ENCODE results near the gene TUBB3. TPM values are rescaled to one million over a fixed set of nuclear protein-coding genes. Genes with fewer than 3 reads are reported as not detected.

TUBB3 gene
- total and polyA plus RNA-seq, 2 of the 8 experiments (the other 6 are each of a cell fraction or from before 2014, with no cell fraction given), result 275 to 393 TPM

DNA sequence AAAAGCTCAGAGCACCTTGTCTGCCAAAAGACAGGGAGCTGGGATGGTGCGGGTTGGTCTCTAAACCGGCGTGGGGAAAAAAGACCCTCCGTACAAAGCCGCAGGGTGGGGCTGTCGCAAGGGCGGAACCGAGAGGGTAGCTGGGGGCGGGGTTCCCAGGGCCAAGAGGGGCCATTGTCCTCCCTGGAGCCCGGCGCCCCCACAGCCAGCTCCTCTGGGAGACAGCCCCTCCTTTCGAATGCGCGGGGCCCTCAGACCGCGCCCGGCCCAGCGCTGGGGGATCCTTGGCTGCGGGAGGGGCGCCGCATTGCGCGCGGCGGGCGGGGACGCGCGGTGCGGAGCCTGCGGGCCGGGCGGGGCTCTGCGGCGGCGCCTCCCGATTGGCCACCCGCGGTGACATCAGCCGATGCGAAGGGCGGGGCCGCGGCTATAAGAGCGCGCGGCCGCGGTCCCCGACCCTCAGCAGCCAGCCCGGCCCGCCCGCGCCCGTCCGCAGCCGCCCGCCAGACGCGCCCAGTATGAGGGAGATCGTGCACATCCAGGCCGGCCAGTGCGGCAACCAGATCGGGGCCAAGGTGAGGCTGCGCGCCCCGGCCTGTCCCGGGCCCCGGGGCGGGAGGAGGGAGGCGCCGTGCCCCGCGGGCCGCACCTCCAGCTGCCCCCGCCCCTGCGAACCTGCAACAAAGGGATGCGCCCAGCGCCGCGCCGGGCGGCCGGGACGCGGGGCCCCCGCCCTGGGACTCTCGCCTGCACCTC, at the start of gene TUBB3 (continued):
- TF ChIP-seq, protein P1, sequence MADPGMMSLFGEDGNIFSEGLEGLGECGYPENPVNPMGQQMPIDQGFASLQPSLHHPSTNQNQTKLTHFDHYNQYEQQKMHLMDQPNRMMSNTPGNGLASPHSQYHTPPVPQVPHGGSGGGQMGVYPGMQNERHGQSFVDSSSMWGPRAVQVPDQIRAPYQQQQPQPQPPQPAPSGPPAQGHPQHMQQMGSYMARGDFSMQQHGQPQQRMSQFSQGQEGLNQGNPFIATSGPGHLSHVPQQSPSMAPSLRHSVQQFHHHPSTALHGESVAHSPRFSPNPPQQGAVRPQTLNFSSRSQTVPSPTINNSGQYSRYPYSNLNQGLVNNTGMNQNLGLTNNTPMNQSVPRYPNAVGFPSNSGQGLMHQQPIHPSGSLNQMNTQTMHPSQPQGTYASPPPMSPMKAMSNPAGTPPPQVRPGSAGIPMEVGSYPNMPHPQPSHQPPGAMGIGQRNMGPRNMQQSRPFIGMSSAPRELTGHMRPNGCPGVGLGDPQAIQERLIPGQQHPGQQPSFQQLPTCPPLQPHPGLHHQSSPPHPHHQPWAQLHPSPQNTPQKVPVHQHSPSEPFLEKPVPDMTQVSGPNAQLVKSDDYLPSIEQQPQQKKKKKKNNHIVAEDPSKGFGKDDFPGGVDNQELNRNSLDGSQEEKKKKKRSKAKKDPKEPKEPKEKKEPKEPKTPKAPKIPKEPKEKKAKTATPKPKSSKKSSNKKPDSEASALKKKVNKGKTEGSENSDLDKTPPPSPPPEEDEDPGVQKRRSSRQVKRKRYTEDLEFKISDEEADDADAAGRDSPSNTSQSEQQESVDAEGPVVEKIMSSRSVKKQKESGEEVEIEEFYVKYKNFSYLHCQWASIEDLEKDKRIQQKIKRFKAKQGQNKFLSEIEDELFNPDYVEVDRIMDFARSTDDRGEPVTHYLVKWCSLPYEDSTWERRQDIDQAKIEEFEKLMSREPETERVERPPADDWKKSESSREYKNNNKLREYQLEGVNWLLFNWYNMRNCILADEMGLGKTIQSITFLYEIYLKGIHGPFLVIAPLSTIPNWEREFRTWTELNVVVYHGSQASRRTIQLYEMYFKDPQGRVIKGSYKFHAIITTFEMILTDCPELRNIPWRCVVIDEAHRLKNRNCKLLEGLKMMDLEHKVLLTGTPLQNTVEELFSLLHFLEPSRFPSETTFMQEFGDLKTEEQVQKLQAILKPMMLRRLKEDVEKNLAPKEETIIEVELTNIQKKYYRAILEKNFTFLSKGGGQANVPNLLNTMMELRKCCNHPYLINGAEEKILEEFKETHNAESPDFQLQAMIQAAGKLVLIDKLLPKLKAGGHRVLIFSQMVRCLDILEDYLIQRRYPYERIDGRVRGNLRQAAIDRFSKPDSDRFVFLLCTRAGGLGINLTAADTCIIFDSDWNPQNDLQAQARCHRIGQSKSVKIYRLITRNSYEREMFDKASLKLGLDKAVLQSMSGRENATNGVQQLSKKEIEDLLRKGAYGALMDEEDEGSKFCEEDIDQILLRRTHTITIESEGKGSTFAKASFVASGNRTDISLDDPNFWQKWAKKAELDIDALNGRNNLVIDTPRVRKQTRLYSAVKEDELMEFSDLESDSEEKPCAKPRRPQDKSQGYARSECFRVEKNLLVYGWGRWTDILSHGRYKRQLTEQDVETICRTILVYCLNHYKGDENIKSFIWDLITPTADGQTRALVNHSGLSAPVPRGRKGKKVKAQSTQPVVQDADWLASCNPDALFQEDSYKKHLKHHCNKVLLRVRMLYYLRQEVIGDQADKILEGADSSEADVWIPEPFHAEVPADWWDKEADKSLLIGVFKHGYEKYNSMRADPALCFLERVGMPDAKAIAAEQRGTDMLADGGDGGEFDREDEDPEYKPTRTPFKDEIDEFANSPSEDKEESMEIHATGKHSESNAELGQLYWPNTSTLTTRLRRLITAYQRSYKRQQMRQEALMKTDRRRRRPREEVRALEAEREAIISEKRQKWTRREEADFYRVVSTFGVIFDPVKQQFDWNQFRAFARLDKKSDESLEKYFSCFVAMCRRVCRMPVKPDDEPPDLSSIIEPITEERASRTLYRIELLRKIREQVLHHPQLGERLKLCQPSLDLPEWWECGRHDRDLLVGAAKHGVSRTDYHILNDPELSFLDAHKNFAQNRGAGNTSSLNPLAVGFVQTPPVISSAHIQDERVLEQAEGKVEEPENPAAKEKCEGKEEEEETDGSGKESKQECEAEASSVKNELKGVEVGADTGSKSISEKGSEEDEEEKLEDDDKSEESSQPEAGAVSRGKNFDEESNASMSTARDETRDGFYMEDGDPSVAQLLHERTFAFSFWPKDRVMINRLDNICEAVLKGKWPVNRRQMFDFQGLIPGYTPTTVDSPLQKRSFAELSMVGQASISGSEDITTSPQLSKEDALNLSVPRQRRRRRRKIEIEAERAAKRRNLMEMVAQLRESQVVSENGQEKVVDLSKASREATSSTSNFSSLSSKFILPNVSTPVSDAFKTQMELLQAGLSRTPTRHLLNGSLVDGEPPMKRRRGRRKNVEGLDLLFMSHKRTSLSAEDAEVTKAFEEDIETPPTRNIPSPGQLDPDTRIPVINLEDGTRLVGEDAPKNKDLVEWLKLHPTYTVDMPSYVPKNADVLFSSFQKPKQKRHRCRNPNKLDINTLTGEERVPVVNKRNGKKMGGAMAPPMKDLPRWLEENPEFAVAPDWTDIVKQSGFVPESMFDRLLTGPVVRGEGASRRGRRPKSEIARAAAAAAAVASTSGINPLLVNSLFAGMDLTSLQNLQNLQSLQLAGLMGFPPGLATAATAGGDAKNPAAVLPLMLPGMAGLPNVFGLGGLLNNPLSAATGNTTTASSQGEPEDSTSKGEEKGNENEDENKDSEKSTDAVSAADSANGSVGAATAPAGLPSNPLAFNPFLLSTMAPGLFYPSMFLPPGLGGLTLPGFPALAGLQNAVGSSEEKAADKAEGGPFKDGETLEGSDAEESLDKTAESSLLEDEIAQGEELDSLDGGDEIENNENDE (IDR thresholded peaks at IDR 0.05; ENCODE audit: insufficient replicate concordance, low read length), result no peak
- TF ChIP-seq NANOG (IDR thresholded peaks at IDR 0.05; ENCODE audit: insufficient read depth, low read depth, low read length, poor library complexity, severe bottlenecking) (no peak), PHF8 (conservative IDR thresholded peaks at IDR 0.05; ENCODE audit: low read depth, low read length) (peak; percentile 88), SUZ12 (IDR thresholded peaks at IDR 0.05; ENCODE audit: low read length) (no peak), SIRT6 (IDR thresholded peaks at IDR 0.05; ENCODE audit: low read length) (no peak), CHD2 (IDR thresholded peaks at IDR 0.05; ENCODE audit: low read length) (no peak), SAP30 (IDR thresholded peaks at IDR 0.05; ENCODE audit: insufficient read depth, insufficient replicate concordance, low read length) (no peak), JUN (IDR thresholded peaks at IDR 0.05; ENCODE audit: low read depth, low read length) (no peak), TCF12 (IDR thresholded peaks at IDR 0.05; ENCODE audit: low read depth, low read length) (no peak), TAF7 (optimal IDR thresholded peaks at IDR 0.05; ENCODE audit: borderline replicate concordance, low read depth, low read length) (peak; percentile 84), CEBPB (IDR thresholded peaks at IDR 0.05; ENCODE audit: low read depth, low read length) (no peak)
